Activated B cell treated with CpG ODN at 0.5 μM for 24 hours (primary cell): ENCODE measurements around the gene PAXX. TPM values are rescaled to one million over a fixed set of nuclear protein-coding genes. Genes with fewer than 3 reads are reported as not detected.
A peak's percentile ranks its signal among the peaks of the same experiment; 100 is the strongest.

Experiments
- ATAC-seq: fragments of 200-7000 bp; cut with Tn5 transposase; one replicate; pipeline ENCODE4 v1.10.0; 2021; ENCODE audit warnings: low read depth, mild to moderate bottlenecking, moderate library complexity
- CTCF ChIA-PET: fragments of 350-600 bp; sonication (Branson Sonifier 250); formaldehyde crosslinking; loops from one replicate; lab custom pipeline; 2021; ENCODE audit warnings: antibody characterized with exemption; lab: Charles Lee
- POLR2A ChIA-PET: fragments of 350-600 bp; sonication (Branson Sonifier 250); formaldehyde crosslinking; loops from one replicate; lab custom pipeline; 2021; ENCODE audit warnings: antibody characterized with exemption; lab: Charles Lee
- DNase-seq: peaks from one replicate; pipeline ENCODE4 v3.0.0; 2022
- H3K27ac Mint-ChIP-seq: one replicate; pipeline ENCODE4 v1.8.0; 2020; ENCODE audit warnings: mixed read lengths
- H3K27me3 Mint-ChIP-seq: one replicate; pipeline ENCODE4 v1.8.0; 2021; ENCODE audit warnings: mixed read lengths
- H3K36me3 Mint-ChIP-seq: one replicate; pipeline ENCODE4 v1.8.0; 2021; ENCODE audit warnings: low read depth, mixed read lengths
- H3K4me1 Mint-ChIP-seq: one replicate; pipeline ENCODE4 v1.8.0; 2021; ENCODE audit warnings: mixed read lengths
- H3K4me3 Mint-ChIP-seq: one replicate; pipeline ENCODE4 v1.8.0; 2020; ENCODE audit warnings: mild to moderate bottlenecking, mixed read lengths
- H3K9me3 Mint-ChIP-seq: one replicate; pipeline ENCODE4 v1.8.0; 2020; ENCODE audit warnings: mixed read lengths
- intact Hi-C: fragments of 100-400 bp; cut with micrococcal nuclease; formaldehyde crosslinking; loops from one replicate; pipeline ENCODE4 v1.15.1; 2024
- total RNA-seq: library from RNA; stranded (reverse); gene quantifications from 2 replicates; pipeline ENCODE4 v1.2.3, GENCODE V29; 2022
- TF ChIP-seq, protein P1 (sequence below): fragments of 200-600 bp; IDR thresholded peaks from one replicate; pipeline ENCODE4 v1.8.0; 2022; ENCODE audit warnings: antibody characterized with exemption, mild to moderate bottlenecking

The PAXX gene
- total RNA-seq, 1 donor from 2014 or later: 47.8 TPM

DNA sequence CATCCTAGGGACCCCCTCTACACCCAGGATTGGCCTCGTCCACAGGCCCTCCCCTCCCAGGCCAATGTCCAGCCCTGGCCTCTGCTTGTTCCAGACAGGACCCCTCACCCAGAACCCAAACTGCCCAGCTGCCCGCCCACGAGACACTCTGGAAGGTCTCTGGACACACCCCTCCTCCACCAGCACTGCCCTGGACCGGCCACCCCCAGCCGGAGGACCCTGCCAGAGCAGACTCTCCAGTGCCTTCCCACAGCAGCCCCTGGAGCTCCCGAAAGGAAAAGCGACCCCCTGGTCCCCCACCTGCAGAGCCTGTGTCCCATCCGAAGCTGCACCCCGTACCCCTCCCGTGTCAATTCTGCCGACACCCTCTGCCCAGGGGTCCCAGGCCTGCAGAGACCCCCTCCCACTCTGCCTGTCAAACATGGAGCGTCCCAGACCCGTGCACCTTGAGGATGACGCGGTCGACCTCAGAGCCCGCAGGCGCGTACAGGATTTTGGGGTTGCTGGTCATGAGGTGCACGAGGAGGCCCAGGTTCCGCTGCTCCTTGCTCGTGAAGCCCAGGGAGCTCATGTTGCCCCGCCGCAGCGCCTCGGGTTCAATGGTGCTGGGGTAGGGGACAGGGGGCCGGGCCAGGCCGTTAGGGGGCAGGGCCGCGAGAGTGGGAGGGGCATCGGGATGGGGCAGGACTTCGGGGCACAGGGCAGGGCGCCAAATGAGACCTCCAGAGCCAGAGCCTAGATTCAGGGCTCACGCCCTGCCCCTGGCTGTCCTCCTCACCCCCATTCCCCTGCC is 27.9 kb downstream of the PAXX start:
- intact Hi-C loops: no loop called here
- H3K36me3 Mint-ChIP-seq: peaks cover 4% of the 10 kb centered on the region
- H3K9me3 Mint-ChIP-seq: no peaks in the 10 kb centered on the region
- no peaks in the 10 kb centered on the region for H3K27me3 Mint-ChIP-seq
- ATAC-seq: no peak
- ChIA-PET POLR2A (no interaction called here), CTCF (interaction anchor here (1.0 to 1.7 kb wide), 2 partner anchors 9 to 15 kb away, joined by 3 to 4 read pairs; no protein-coding TSS in a partner anchor)
- H3K4me1 Mint-ChIP-seq: peaks cover 1% of the 10 kb centered on the region
- DNase-seq: no peak
- no peak overlapping the region for H3K27ac Mint-ChIP-seq
- TF ChIP-seq, protein P1, sequence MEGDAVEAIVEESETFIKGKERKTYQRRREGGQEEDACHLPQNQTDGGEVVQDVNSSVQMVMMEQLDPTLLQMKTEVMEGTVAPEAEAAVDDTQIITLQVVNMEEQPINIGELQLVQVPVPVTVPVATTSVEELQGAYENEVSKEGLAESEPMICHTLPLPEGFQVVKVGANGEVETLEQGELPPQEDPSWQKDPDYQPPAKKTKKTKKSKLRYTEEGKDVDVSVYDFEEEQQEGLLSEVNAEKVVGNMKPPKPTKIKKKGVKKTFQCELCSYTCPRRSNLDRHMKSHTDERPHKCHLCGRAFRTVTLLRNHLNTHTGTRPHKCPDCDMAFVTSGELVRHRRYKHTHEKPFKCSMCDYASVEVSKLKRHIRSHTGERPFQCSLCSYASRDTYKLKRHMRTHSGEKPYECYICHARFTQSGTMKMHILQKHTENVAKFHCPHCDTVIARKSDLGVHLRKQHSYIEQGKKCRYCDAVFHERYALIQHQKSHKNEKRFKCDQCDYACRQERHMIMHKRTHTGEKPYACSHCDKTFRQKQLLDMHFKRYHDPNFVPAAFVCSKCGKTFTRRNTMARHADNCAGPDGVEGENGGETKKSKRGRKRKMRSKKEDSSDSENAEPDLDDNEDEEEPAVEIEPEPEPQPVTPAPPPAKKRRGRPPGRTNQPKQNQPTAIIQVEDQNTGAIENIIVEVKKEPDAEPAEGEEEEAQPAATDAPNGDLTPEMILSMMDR: no peak
- no peak overlapping the region for H3K4me3 Mint-ChIP-seq

DNA sequence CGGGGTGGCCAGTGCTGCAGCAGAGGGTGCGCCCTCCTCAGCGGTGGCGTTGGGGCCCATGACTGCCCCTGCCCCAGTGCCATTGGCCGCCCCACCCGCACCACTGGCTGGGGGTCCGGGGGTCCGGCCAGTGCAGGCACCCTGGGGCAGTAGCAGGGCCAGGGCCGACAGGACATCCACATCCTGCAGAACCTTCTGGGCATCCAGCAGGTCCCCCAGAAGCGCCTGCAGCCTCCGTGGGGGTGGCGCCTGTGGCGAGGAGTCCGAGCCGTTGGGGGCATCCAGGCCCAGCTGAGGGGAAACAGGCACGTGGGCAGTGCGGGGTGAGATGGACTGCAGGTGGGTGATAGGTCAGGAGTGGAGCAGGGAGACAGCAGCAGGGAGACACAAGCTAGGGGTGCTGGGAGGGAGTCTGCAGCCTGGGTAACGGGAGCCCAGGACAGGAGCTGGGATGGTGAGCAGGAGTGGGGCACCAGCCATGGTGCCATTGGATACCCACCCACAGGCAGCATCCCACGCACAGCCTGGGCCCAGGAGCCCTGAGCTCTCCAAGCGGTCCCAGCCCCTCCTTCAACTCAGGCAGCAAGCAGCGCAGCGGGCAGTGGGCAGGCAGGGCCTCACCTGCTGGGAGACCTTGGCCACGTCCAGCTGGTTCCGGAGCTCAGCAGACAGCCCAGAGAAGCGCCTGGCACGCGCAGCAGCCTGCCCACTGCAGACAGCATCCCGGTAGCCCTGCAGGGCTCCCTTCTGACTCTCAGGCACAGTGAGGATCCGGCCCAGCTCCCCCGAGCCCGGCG is 28.7 kb downstream of the PAXX start:
- CTCF ChIA-PET: interaction anchor here (1.0 to 1.7 kb wide), 2 partner anchors 8 to 14 kb away, joined by 3 to 4 read pairs; no protein-coding TSS in a partner anchor
- peaks cover 4% of the 10 kb centered on the region for H3K36me3 Mint-ChIP-seq
- no peak for DNase-seq
- no peaks in the 10 kb centered on the region for H3K27me3 Mint-ChIP-seq
- no peaks in the 10 kb centered on the region for H3K9me3 Mint-ChIP-seq
- H3K4me3 Mint-ChIP-seq: no peak overlapping the region
- peaks cover 5% of the 10 kb centered on the region for H3K4me1 Mint-ChIP-seq
- POLR2A ChIA-PET: no interaction called here
- ATAC-seq: no peak
- intact Hi-C loops: no loop called here
- H3K27ac Mint-ChIP-seq: no peak overlapping the region
- TF ChIP-seq, protein P1: no peak

DNA sequence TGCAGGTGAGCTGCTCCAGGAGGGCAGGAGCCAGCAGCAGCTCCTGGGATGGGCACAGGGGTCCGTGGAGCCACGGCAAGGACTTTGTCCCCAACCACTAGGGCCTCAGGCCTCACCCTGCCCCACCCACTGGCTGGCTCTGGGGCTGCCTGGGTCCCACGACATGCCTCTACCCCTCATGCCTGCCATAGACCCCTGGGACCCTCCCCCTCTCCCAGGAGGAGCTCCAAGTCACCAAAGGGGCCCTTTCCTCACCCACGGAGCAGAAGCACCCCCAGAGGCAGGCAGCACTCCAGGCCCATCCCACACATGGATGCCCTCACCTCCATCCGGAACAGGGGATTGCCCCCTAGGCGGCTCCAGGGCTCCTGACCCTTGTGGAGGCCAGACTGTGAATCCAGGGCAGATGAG is 29.4 kb downstream of the PAXX start:
- peaks cover 11% of the 10 kb centered on the region for H3K4me1 Mint-ChIP-seq
- H3K27ac Mint-ChIP-seq: no peak overlapping the region
- peaks cover 4% of the 10 kb centered on the region for H3K36me3 Mint-ChIP-seq
- no peaks in the 10 kb centered on the region for H3K27me3 Mint-ChIP-seq
- DNase-seq (no peak), ATAC-seq (no peak)
- intact Hi-C loops: no loop called here
- CTCF ChIA-PET: interaction anchor here (1.0 to 1.7 kb wide), 2 partner anchors 8 to 14 kb away, joined by 3 to 4 read pairs; no protein-coding TSS in a partner anchor
- POLR2A ChIA-PET: no interaction called here
- H3K9me3 Mint-ChIP-seq: no peaks in the 10 kb centered on the region
- TF ChIP-seq, protein P1: no peak
- H3K4me3 Mint-ChIP-seq: no peak overlapping the region

GRCh38 chr9:137021979-137022661 is 29.9 kb downstream of the PAXX start:
- TF ChIP-seq, protein P1: no peak
- no peak for DNase-seq
- Mint-ChIP-seq H3K4me1 (peaks cover 15% of the 10 kb centered on the region), H3K4me3 (no peak overlapping the region), H3K9me3 (no peaks in the 10 kb centered on the region), H3K36me3 (peaks cover 2% of the 10 kb centered on the region), H3K27ac (no peak overlapping the region), H3K27me3 (no peaks in the 10 kb centered on the region)
- peak; percentile 71 for ATAC-seq
- ChIA-PET POLR2A (no interaction called here), CTCF (no interaction called here)
- intact Hi-C loops: no loop called here

DNA sequence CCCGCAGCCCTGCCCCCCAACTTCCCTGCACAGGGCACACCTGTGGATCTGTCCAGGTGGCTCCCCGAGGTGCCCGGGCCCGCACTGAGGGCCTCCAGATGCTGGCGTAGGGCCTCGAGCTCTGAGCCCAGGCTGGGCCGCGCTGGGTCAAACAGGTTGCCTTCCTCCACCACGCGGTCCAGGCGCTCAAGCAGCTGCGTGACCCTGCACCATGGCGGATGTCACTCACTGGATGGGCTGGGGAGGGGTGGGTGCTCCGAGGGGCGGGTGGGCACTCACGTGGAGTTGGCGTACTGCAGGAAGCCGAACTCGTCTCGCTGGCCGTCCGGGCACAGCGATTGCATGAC is 30.4 kb downstream of the PAXX start:
- POLR2A ChIA-PET: no interaction called here

More for the DNA sequence above, 30.4 kb downstream of the PAXX start:
- intact Hi-C loops: no loop called here
- DNase-seq (no peak), ATAC-seq (no peak)
- no peak overlapping the region for H3K4me3 Mint-ChIP-seq
- H3K36me3 Mint-ChIP-seq: peaks cover 2% of the 10 kb centered on the region
- H3K4me1 Mint-ChIP-seq: peaks cover 18% of the 10 kb centered on the region
- no peaks in the 10 kb centered on the region for H3K9me3 Mint-ChIP-seq
- H3K27ac Mint-ChIP-seq: no peak overlapping the region
- no peaks in the 10 kb centered on the region for H3K27me3 Mint-ChIP-seq
- TF ChIP-seq, protein P1: no peak
- CTCF ChIA-PET: no interaction called here
